ENCODE data around the gene MIOX. TPM values are rescaled to one million over a fixed set of nuclear protein-coding genes. Genes with fewer than 3 reads are reported as not detected.

MIOX gene
- polyA plus RNA-seq, 2 donors = not detected

- 77 to 78% methylated on average over 19 of the region's 19 CpGs for WGBS, 2 donors
Observed at GRCh38 chr22:50488886-50489285, 2.2 kb downstream of the MIOX start.

GRCh38 chr22:50489363-50490243 is 2.9 kb downstream of the MIOX start:
- 78 to 81% methylated on average over 31 of the region's 31 CpGs for WGBS, 2 donors
- Histone ChIP-seq H3K9me3 (ENCODE audit: control insufficient read depth in 2 of 2, insufficient read depth in 1 of 2, low read depth in 1 of 2, low read length in 1 of 2) (no peaks in the 10 kb centered on the region), H3K4me1 (ENCODE audit: control insufficient read depth in 2 of 2, insufficient read depth in 2 of 2, low read length in 1 of 2) (peaks cover 0 to 4% of the 10 kb centered on the region in 2 donors), H3K4me3 (ENCODE audit: low read depth in 1 of 2, low read length in 2 of 2) (no peak overlapping the region), H3K27me3 (ENCODE audit: control insufficient read depth in 1 of 2, insufficient read depth in 2 of 2, low read length in 2 of 2) (no peaks in the 10 kb centered on the region), H3K27ac (ENCODE audit: low read depth in 2 of 2, low read length in 1 of 2) (no peak overlapping the region), H3K36me3 (ENCODE audit: control insufficient read depth in 2 of 2, insufficient read depth in 2 of 2, low read length in 1 of 2) (no peaks in the 10 kb centered on the region)

More at GRCh38 chr22:50488886-50489285, 2.2 kb downstream of the MIOX start:
- Histone ChIP-seq H3K27me3 (ENCODE audit: control insufficient read depth in 1 of 2, insufficient read depth in 2 of 2, low read length in 2 of 2) (no peaks in the 10 kb centered on the region), H3K4me3 (ENCODE audit: low read depth in 1 of 2, low read length in 2 of 2) (no peak overlapping the region), H3K9me3 (ENCODE audit: control insufficient read depth in 2 of 2, insufficient read depth in 1 of 2, low read depth in 1 of 2, low read length in 1 of 2) (no peaks in the 10 kb centered on the region), H3K4me1 (ENCODE audit: control insufficient read depth in 2 of 2, insufficient read depth in 2 of 2, low read length in 1 of 2) (peaks cover 0 to 4% of the 10 kb centered on the region in 2 donors), H3K27ac (ENCODE audit: low read depth in 2 of 2, low read length in 1 of 2) (no peak overlapping the region), H3K36me3 (ENCODE audit: control insufficient read depth in 2 of 2, insufficient read depth in 2 of 2, low read length in 1 of 2) (no peaks in the 10 kb centered on the region)

GRCh38 chr22:50490531-50491308 is 4.1 kb downstream of the MIOX start:
- H3K36me3 ChIP-seq (ENCODE audit: control insufficient read depth in 2 of 2, insufficient read depth in 2 of 2, low read length in 1 of 2) = no peaks in the 10 kb centered on the region
- H3K9me3 ChIP-seq (ENCODE audit: control insufficient read depth in 2 of 2, insufficient read depth in 1 of 2, low read depth in 1 of 2, low read length in 1 of 2) = no peaks in the 10 kb centered on the region
- no peak overlapping the region for H3K27ac ChIP-seq (ENCODE audit: low read depth in 2 of 2, low read length in 1 of 2)
- WGBS, 2 donors = 65 to 68% methylated on average over 27 of the region's 27 CpGs
- peaks cover 0 to 3% of the 10 kb centered on the region in 2 donors for H3K4me1 ChIP-seq (ENCODE audit: control insufficient read depth in 2 of 2, insufficient read depth in 2 of 2, low read length in 1 of 2)
- no peaks in the 10 kb centered on the region for H3K27me3 ChIP-seq (ENCODE audit: control insufficient read depth in 1 of 2, insufficient read depth in 2 of 2, low read length in 2 of 2)
- no peak overlapping the region for H3K4me3 ChIP-seq (ENCODE audit: low read depth in 1 of 2, low read length in 2 of 2)

GRCh38 chr22:50497093-50497492 is 10.4 kb downstream of the MIOX start:
- Histone ChIP-seq H3K36me3 (ENCODE audit: control insufficient read depth in 2 of 2, insufficient read depth in 2 of 2, low read length in 1 of 2) (no peaks in the 10 kb centered on the region), H3K4me1 (ENCODE audit: control insufficient read depth in 2 of 2, insufficient read depth in 2 of 2, low read length in 1 of 2) (peaks cover 0 to 3% of the 10 kb centered on the region in 2 donors), H3K4me3 (ENCODE audit: low read depth in 1 of 2, low read length in 2 of 2) (no peak overlapping the region), H3K9me3 (ENCODE audit: control insufficient read depth in 2 of 2, insufficient read depth in 1 of 2, low read depth in 1 of 2, low read length in 1 of 2) (no peaks in the 10 kb centered on the region), H3K27ac (ENCODE audit: low read depth in 2 of 2, low read length in 1 of 2) (no peak overlapping the region), H3K27me3 (ENCODE audit: control insufficient read depth in 1 of 2, insufficient read depth in 2 of 2, low read length in 2 of 2) (no peaks in the 10 kb centered on the region)
- WGBS, 2 donors = 75 to 78% methylated on average over 6 of the region's 6 CpGs

GRCh38 chr22:50498322-50498890 is 11.7 kb downstream of the MIOX start:
- no peak overlapping the region for H3K4me3 ChIP-seq (ENCODE audit: low read depth in 1 of 2, low read length in 2 of 2)
- H3K9me3 ChIP-seq (ENCODE audit: control insufficient read depth in 2 of 2, insufficient read depth in 1 of 2, low read depth in 1 of 2, low read length in 1 of 2) = no peaks in the 10 kb centered on the region
- peak overlapping the region; percentile 49 to 84 for H3K27ac ChIP-seq (ENCODE audit: low read depth in 2 of 2, low read length in 1 of 2)
- 9 to 17% methylated on average over 13 of the region's 13 CpGs for WGBS, 2 donors
- H3K36me3 ChIP-seq (ENCODE audit: control insufficient read depth in 2 of 2, insufficient read depth in 2 of 2, low read length in 1 of 2) = peaks cover 0 to 10% of the 10 kb centered on the region in 2 donors
- H3K27me3 ChIP-seq (ENCODE audit: control insufficient read depth in 1 of 2, insufficient read depth in 2 of 2, low read length in 2 of 2) = no peaks in the 10 kb centered on the region
- H3K4me1 ChIP-seq (ENCODE audit: control insufficient read depth in 2 of 2, insufficient read depth in 2 of 2, low read length in 1 of 2) = peaks cover 0 to 3% of the 10 kb centered on the region in 2 donors

DNA sequence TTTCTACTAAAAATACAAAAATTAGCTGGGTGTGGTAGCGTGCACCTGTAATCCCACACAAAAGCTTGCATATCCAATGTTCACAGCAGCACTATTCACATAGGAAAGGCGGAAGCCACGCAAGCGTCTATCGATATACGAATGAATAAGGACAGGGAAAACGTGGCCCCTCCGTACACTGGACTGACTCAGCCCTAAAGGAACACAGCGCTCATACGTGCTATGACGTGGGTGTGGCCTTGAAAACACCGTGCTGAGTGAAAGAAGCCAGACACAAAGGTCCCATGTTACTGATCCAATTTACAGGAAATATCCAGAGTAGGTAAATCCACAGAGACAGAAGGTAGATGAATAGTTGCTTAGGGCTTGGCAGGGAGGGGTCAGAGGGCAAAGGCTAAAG is 13.8 kb downstream of the MIOX start:
- H3K36me3 ChIP-seq (ENCODE audit: control insufficient read depth in 2 of 2, insufficient read depth in 2 of 2, low read length in 1 of 2) = peaks cover 0 to 22% of the 10 kb centered on the region in 2 donors
- H3K4me1 ChIP-seq (ENCODE audit: control insufficient read depth in 2 of 2, insufficient read depth in 2 of 2, low read length in 1 of 2) = peaks cover 0 to 14% of the 10 kb centered on the region in 2 donors
- no peaks in the 10 kb centered on the region for H3K9me3 ChIP-seq (ENCODE audit: control insufficient read depth in 2 of 2, insufficient read depth in 1 of 2, low read depth in 1 of 2, low read length in 1 of 2)
- no peak overlapping the region for H3K27ac ChIP-seq (ENCODE audit: low read depth in 2 of 2, low read length in 1 of 2)
- H3K4me3 ChIP-seq (ENCODE audit: low read depth in 1 of 2, low read length in 2 of 2) = no peak overlapping the region
- 78 to 90% methylated on average over 12 of the region's 12 CpGs for WGBS, 2 donors
- no peaks in the 10 kb centered on the region for H3K27me3 ChIP-seq (ENCODE audit: control insufficient read depth in 1 of 2, insufficient read depth in 2 of 2, low read length in 2 of 2)

DNA sequence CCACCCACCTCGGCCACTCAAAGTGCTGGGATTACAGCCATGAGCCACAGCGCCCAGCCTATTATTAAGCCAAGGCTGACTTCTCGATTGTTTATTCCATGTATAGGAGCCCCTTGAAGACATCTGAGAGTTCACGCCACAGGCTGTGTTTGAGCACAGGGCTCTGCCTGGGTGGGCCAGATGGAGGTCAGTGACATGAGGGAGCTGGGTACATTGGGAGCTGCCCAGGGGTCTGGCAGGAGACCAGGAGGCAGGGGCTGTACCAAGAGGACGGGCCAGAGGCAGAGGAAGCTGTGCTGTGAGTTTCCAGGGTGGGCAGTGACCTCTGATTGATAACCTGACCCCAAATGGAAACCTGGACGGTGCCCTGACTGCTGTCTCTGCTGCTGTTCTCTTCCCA is 15.4 kb downstream of the MIOX start:
- Histone ChIP-seq H3K27me3 (ENCODE audit: control insufficient read depth in 1 of 2, insufficient read depth in 2 of 2, low read length in 2 of 2) (no peaks in the 10 kb centered on the region), H3K9me3 (ENCODE audit: control insufficient read depth in 2 of 2, insufficient read depth in 1 of 2, low read depth in 1 of 2, low read length in 1 of 2) (no peaks in the 10 kb centered on the region), H3K4me1 (ENCODE audit: control insufficient read depth in 2 of 2, insufficient read depth in 2 of 2, low read length in 1 of 2) (peaks cover 10 to 31% of the 10 kb centered on the region in 2 donors), H3K27ac (ENCODE audit: low read depth in 2 of 2, low read length in 1 of 2) (no peak overlapping the region), H3K36me3 (ENCODE audit: control insufficient read depth in 2 of 2, insufficient read depth in 2 of 2, low read length in 1 of 2) (peaks cover 0 to 30% of the 10 kb centered on the region in 2 donors), H3K4me3 (ENCODE audit: low read depth in 1 of 2, low read length in 2 of 2) (no peak overlapping the region)
- WGBS, 2 donors = 81 to 82% methylated on average over 6 of the region's 6 CpGs

DNA sequence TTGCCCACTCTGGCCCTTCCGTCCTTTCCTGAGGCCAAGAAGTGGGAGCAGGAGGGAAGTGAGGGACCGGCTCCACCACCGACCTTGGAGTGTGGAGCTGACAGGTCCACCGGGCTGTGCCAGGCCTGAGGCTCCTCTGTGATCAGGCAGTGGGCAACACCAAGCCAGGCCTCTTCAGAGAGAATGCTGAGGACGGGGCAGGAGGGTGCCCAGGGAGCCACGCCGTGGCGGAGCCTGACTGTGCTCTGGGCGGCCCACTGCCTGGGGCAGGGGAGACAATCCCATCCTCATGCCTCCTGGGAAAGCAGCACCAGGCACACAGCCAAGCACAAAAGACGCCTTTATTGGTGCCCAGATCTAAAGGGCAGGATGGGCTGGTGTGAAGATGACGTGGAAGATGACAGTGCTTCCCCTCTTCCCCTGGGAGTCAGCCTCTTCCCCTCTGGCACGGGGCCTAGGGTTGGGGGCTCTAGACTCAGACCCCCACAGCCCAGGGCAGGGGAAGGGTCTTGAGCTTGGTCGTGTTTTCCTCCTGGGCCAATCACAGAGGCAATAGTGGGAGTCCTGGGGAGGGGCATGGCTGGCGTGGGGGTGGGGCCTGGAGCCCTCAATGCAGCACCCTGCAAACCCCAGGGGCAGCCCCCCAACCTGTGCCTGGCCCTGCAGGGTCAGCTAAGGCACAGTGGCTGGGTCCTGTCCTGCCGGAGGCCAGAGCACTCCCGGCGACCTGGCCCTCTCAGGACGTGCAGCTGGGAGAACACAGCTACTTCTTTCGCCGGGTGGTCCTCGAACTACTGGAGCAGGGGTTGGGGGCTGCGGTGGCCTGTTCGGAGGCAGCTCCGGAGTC is 16.2 kb downstream of the MIOX start:
- WGBS, 2 donors = 87 to 88% methylated on average over 24 of the region's 24 CpGs
- Histone ChIP-seq H3K27me3 (ENCODE audit: control insufficient read depth in 1 of 2, insufficient read depth in 2 of 2, low read length in 2 of 2) (no peaks in the 10 kb centered on the region), H3K4me1 (ENCODE audit: control insufficient read depth in 2 of 2, insufficient read depth in 2 of 2, low read length in 1 of 2) (peaks cover 10 to 28% of the 10 kb centered on the region in 2 donors), H3K9me3 (ENCODE audit: control insufficient read depth in 2 of 2, insufficient read depth in 1 of 2, low read depth in 1 of 2, low read length in 1 of 2) (no peaks in the 10 kb centered on the region), H3K4me3 (ENCODE audit: low read depth in 1 of 2, low read length in 2 of 2) (no peak overlapping the region), H3K36me3 (ENCODE audit: control insufficient read depth in 2 of 2, insufficient read depth in 2 of 2, low read length in 1 of 2) (peaks cover 0 to 30% of the 10 kb centered on the region in 2 donors), H3K27ac (ENCODE audit: low read depth in 2 of 2, low read length in 1 of 2) (no peak overlapping the region)
